Pancreas (tissue), 10 donors: Measurements from ENCODE around the gene KRT71. TPM values are rescaled to one million over a fixed set of nuclear protein-coding genes. Genes with fewer than 3 reads are reported as not detected.

Source experiments
- ATAC-seq, 4 donors: fragments of 200-7000 bp; cut with Tn5 transposase; one replicate each; pipeline versions ENCODE4 v1.8.0 to v1.9.1; 2020; ENCODE audit warnings: mild to moderate bottlenecking in 4 of 4, moderate library complexity in 4 of 4
- DNase-seq, 6 donors: peaks; one replicate each; pipeline ENCODE4 v3.0.0-alpha.2; 2020
- FAIRE-seq: peaks from 2 replicates; lab custom pipeline; 2012; peaks lifted over from hg19 to GRCh38; lab: Jason Lieb, UNC
- H3K27ac ChIP-seq, 4 donors: fragments of 200-600 bp; sonication (generic); 1 replicate in 3 of 4; 2 replicates in 1 of 4; pipeline versions ENCODE4 v1.5.0 to v1.8.0; 2020
- H3K27me3 ChIP-seq, 4 donors: fragments of 200-600 bp; one replicate each; pipeline ENCODE4 v1.8.0; 2021
- H3K36me3 ChIP-seq, 3 donors: fragments of 200-600 bp; sonication (generic) in 1 of 3; one replicate each; pipeline versions ENCODE4 v1.5.0 to v1.8.0; 2020 to 2021
- H3K4me1 ChIP-seq, 3 donors: fragments of 200-600 bp; one replicate each; pipeline ENCODE4 v1.8.0; 2021
- H3K4me3 ChIP-seq, 4 donors: fragments of 200-600 bp; sonication (generic) in 2 of 4; one replicate each; pipeline versions ENCODE4 v1.5.0 to v1.8.0; 2020 to 2021
- H3K9me3 ChIP-seq, 4 donors: fragments of 200-600 bp; one replicate each; pipeline ENCODE4 v1.8.0; 2021
- WGBS, 2 donors: extraction: QIAGEN DNeasy Blood & Tissue Kit; methylation state at CpG; one replicate each; pipeline ENCODE4 v1.1.7; 2013; 5-methylcytosine and 5-hydroxymethylcytosine counted together
- intact Hi-C, 3 donors: fragments of 100-400 bp; cut with DNase I; formaldehyde crosslinking; loops; one replicate each; pipeline versions ENCODE4 v1.11.1 to v1.14.2; 2022
- polyA plus RNA-seq, 2 donors: library from polyadenylated mRNA; stranded (reverse); fragments of 200-250 nt; gene quantifications; one replicate each; pipeline ENCODE4 v1.2.3, GENCODE V29; 2013
- total RNA-seq, 6 donors: library from RNA; stranded (reverse); fragmentation: NEBNext Ultra II Directional in 4 of 6; extraction: Animal tissue kit (Norgen Biotek cat#: 25700) in 4 of 6; gene quantifications; one replicate each; pipeline versions ENCODE4 v1.2.1 to v1.2.4, GENCODE V29; 2021 to 2023
- TF ChIP-seq, protein P1 (sequence below), 4 donors: fragments of 200-600 bp; sonication (generic) in 3 of 4; IDR thresholded peaks; one replicate each; pipeline versions ENCODE4 v1.5.0 to v1.8.0; 2021; ENCODE audit warnings: antibody characterized with exemption in 4 of 4
- donor health status: healthy with polysubstance abuse.
- donor health status: DM: no; HTN: no; CAD: no; lungs with moderate emphysema.
- donor health status: DM: no; HTN: no; CAD: no.
- donor health status: control.
- donor health status: control.
- donor health status: Bipolar disorder and iron deficiency.
- donor health status: DM: yes; HTN: yes; CAD: no.
- donor health status: DM: no; HTN: no; CAD: no.
- donor health status: DM: no; HTN: no; CAD: no.
- donor health status: DM: yes; HTN: yes; CAD: no.

Gene KRT71
- total and polyA plus RNA-seq, 8 donors, result not detected

GRCh38 chr12:52519826-52520662 is 32.9 kb downstream of the KRT71 start, which contains the start of gene KRT5:
TSS of gene KRT5 (minus strand) at chr12:52520394. CDS start at chr12:52520296, 98 bp downstream.
- peaks cover 9 to 14% (median 9%) of the 10 kb centered on the region in 3 donors for H3K4me1 ChIP-seq
- H3K4me3 ChIP-seq, result no peak within 1 kb of the TSS
- no peaks in the 10 kb centered on the region for H3K9me3 ChIP-seq
- TF ChIP-seq, protein P1, sequence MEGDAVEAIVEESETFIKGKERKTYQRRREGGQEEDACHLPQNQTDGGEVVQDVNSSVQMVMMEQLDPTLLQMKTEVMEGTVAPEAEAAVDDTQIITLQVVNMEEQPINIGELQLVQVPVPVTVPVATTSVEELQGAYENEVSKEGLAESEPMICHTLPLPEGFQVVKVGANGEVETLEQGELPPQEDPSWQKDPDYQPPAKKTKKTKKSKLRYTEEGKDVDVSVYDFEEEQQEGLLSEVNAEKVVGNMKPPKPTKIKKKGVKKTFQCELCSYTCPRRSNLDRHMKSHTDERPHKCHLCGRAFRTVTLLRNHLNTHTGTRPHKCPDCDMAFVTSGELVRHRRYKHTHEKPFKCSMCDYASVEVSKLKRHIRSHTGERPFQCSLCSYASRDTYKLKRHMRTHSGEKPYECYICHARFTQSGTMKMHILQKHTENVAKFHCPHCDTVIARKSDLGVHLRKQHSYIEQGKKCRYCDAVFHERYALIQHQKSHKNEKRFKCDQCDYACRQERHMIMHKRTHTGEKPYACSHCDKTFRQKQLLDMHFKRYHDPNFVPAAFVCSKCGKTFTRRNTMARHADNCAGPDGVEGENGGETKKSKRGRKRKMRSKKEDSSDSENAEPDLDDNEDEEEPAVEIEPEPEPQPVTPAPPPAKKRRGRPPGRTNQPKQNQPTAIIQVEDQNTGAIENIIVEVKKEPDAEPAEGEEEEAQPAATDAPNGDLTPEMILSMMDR (IDR thresholded peaks at IDR 0.05), result no peak
- intact Hi-C loops, result no loop called here
- H3K36me3 ChIP-seq, result no peaks in the 10 kb centered on the region
- no peaks in the 10 kb centered on the region for H3K27me3 ChIP-seq
- 87% methylated on average over 28 to 29 of the region's 29 CpGs for WGBS, 2 donors
- ATAC-seq (peak in 2 of 4 donors; percentile 20 to 42), FAIRE-seq (no peak), DNase-seq (peak in 1 of 6 donors; percentile 20)
- H3K27ac ChIP-seq, result peak within 1 kb of the TSS; percentile 43 to 70 (median 54)

DNA sequence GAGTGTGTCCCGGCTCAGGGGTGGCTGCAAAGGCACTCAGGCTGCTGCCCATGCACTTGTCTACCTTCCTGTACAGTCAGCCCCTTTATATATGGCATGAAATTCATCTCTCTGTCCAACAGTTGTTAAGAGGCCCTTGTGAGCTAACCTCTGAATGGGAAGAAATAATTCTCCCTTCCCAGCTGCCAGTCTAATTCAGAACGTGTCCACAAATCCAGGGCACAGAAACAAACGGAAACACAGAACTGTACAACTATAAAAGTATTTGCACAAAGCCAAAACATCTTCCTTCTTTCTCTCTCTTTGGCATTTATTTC is 33.6 kb downstream of the KRT71 start:
- WGBS, 2 donors, result 87 to 89% methylated on average over 3 of the region's 3 CpGs

DNA sequence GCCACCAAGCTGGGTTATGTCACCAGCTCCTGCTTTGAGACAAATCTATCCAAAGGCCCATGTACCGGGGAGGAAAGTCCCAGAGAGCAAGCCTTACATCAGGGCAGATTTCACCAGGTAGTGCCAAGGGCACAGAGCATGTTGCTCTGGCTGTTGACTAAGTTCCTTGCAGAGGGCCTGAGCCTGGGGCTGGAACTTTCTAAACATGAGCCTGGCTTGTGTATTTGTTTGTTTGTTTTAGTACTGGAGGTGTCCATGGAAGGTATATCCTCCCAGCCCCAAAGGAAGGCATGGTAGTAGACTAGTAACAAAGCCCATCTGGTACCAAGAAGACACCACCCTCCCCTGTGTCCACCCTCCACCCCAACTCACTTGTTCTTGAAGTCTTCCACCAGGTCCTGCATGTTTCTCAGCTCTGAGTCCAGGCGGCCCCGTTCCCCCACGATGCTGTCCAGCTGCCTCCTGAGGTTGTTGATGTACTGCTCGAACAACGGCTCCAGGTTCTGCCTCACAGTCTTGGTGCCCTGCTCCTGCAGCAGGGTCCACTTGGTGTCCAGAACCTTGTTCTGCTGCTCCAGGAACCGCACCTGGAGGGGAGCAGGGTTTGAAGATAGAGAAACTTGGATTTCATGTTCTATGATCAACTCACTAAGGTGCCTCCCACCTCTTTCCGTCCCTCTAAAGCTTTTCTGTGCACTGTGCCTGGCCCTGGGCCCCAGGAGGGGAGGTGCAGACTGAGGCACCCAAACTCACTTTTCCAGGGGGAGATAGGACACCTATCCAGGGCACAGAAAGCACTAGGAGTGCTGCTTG is 34.2 kb downstream of the KRT71 start:
- no peak for FAIRE-seq
- Histone ChIP-seq H3K9me3 (no peaks in the 10 kb centered on the region), H3K27me3 (no peaks in the 10 kb centered on the region), H3K4me3 (no peak overlapping the region), H3K4me1 (peaks cover 9 to 14% (median 9%) of the 10 kb centered on the region in 3 donors), H3K27ac (no peak overlapping the region), H3K36me3 (no peaks in the 10 kb centered on the region)
- ATAC-seq, result no peak
- intact Hi-C loops, result no loop called here
- TF ChIP-seq, protein P1 (IDR thresholded peaks at IDR 0.05), result no peak
- WGBS, 2 donors, result 78 to 88% methylated on average over 8 of the region's 8 CpGs
- no peak for DNase-seq

More for the DNA sequence above, 33.6 kb downstream of the KRT71 start:
- Histone ChIP-seq H3K4me1 (peaks cover 9 to 14% (median 9%) of the 10 kb centered on the region in 3 donors), H3K27ac (no peak overlapping the region), H3K4me3 (no peak overlapping the region), H3K27me3 (no peaks in the 10 kb centered on the region), H3K36me3 (no peaks in the 10 kb centered on the region), H3K9me3 (no peaks in the 10 kb centered on the region)
- intact Hi-C loops, result no loop called here
- ATAC-seq, result no peak
- TF ChIP-seq, protein P1 (IDR thresholded peaks at IDR 0.05), result no peak
- no peak for DNase-seq
- FAIRE-seq, result no peak

DNA sequence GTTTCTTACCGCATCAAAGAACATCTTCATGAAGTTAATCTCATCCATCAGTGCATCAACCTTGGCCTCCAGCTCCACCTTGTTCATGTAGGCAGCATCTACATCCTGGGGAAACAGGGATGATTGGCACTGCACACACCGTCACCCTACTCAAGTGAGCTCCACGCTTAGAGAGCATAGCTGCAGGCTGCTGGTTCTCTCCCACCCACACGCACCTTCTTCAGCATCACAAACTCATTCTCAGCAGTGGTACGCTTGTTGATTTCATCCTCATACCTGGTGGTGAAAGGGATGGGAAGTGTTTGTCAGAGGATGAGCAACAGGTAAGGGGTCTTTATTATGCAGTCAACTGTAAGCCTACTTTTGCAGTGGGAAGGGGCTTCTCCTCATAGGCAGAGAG is 35.1 kb downstream of the KRT71 start:
- no peak for ATAC-seq
- no peak for FAIRE-seq
- intact Hi-C loops, result no loop called here
- peaks cover 9 to 14% (median 9%) of the 10 kb centered on the region in 3 donors for H3K4me1 ChIP-seq
- DNase-seq, result no peak
- no peak overlapping the region for H3K4me3 ChIP-seq
- no peaks in the 10 kb centered on the region for H3K9me3 ChIP-seq
- no peaks in the 10 kb centered on the region for H3K36me3 ChIP-seq
- no peak overlapping the region for H3K27ac ChIP-seq
- H3K27me3 ChIP-seq, result no peaks in the 10 kb centered on the region
- WGBS, 2 donors, result 91 to 95% methylated on average over 5 of the region's 5 CpGs
- TF ChIP-seq, protein P1 (IDR thresholded peaks at IDR 0.05), result no peak
